Measurements from ENCODE around the gene TPD52L2.

TPD52L2 gene

DNA sequence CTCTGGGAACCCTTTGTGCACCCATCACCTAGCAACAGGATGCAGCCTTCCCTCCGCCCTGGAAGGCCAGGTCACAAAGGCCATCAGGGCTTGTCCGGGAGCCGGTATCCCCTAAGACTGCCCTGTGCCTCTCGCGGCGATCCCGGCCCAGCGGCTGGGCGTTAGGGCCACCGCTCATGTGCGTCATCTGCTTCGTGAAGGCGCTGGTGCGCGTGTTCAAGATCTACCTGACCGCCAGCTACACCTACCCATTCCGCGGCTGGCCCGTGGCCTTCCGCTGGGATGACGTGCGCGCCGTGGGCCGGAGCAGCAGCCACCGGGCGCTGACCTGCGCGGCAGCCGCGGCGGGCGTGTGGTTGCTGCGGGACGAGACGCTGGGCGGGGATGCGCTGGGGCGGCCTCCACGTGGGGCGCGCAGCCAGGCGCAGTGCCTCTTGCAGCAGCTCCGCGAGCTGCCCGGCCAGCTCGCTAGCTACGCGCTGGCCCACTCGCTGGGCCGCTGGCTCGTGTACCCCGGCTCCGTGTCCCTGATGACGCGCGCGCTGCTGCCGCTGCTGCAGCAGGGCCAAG is 3.6 kb upstream of the TPD52L2 start, which contains the start of gene ABHD16B:
Gene ABHD16B, plus strand, starts transcription at position 134 of the 570 bp plus-strand sequence. Its CDS starts 43 bp downstream, at position 177.
- ATAC-seq, result no peak
- no peak for TF ChIP-seq ESRRG (CRISPR knock-in tag; IDR thresholded peaks at IDR 0.05)
- TF ChIP-seq ZNF70 (CRISPR knock-in tag; IDR thresholded peaks at IDR 0.05), result no peak

DNA sequence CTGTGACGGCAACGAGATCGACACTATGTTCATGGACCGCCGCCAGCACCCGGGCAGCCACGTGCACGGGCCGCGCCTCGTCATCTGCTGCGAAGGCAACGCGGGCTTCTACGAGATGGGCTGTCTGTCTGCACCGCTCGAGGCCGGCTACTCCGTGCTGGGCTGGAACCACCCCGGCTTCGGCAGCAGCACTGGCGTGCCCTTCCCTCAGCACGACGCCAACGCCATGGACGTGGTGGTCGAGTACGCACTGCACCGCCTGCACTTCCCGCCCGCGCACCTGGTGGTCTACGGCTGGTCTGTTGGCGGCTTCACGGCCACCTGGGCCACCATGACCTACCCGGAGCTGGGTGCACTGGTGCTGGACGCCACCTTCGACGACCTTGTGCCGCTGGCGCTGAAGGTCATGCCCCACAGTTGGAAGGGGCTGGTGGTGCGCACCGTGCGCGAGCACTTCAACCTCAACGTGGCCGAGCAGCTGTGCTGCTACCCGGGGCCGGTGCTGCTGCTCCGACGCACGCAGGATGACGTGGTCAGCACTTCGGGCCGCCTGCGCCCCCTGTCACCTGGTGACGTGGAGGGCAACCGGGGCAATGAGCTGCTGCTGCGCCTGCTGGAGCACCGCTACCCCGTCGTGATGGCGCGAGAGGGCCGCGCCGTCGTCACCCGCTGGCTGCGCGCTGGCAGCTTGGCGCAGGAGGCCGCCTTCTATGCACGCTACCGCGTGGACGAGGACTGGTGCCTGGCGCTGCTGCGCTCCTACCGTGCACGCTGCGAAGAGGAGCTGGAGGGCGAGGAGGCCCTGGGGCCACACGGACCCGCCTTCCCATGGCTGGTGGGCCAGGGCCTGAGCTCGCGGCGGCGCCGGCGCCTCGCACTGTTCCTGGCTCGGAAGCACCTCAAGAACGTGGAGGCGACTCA is 2.8 kb upstream of the TPD52L2 start:
- TF ChIP-seq, protein P1, sequence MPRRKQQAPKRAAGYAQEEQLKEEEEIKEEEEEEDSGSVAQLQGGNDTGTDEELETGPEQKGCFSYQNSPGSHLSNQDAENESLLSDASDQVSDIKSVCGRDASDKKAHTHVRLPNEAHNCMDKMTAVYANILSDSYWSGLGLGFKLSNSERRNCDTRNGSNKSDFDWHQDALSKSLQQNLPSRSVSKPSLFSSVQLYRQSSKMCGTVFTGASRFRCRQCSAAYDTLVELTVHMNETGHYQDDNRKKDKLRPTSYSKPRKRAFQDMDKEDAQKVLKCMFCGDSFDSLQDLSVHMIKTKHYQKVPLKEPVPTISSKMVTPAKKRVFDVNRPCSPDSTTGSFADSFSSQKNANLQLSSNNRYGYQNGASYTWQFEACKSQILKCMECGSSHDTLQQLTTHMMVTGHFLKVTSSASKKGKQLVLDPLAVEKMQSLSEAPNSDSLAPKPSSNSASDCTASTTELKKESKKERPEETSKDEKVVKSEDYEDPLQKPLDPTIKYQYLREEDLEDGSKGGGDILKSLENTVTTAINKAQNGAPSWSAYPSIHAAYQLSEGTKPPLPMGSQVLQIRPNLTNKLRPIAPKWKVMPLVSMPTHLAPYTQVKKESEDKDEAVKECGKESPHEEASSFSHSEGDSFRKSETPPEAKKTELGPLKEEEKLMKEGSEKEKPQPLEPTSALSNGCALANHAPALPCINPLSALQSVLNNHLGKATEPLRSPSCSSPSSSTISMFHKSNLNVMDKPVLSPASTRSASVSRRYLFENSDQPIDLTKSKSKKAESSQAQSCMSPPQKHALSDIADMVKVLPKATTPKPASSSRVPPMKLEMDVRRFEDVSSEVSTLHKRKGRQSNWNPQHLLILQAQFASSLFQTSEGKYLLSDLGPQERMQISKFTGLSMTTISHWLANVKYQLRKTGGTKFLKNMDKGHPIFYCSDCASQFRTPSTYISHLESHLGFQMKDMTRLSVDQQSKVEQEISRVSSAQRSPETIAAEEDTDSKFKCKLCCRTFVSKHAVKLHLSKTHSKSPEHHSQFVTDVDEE (CRISPR knock-in tag; IDR thresholded peaks at IDR 0.05), result no peak
- TF ChIP-seq ZNF565 (CRISPR knock-in tag; conservative IDR thresholded peaks at IDR 0.05; ENCODE audit: low read depth) (no peak), ZNF70 (CRISPR knock-in tag; IDR thresholded peaks at IDR 0.05) (no peak)
- TF ChIP-seq, protein P2, sequence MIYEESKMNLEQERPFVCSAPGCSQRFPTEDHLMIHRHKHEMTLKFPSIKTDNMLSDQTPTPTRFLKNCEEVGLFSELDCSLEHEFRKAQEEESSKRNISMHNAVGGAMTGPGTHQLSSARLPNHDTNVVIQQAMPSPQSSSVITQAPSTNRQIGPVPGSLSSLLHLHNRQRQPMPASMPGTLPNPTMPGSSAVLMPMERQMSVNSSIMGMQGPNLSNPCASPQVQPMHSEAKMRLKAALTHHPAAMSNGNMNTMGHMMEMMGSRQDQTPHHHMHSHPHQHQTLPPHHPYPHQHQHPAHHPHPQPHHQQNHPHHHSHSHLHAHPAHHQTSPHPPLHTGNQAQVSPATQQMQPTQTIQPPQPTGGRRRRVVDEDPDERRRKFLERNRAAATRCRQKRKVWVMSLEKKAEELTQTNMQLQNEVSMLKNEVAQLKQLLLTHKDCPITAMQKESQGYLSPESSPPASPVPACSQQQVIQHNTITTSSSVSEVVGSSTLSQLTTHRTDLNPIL (CRISPR knock-in tag; IDR thresholded peaks at IDR 0.05; ENCODE audit: low read depth), result no peak

DNA sequence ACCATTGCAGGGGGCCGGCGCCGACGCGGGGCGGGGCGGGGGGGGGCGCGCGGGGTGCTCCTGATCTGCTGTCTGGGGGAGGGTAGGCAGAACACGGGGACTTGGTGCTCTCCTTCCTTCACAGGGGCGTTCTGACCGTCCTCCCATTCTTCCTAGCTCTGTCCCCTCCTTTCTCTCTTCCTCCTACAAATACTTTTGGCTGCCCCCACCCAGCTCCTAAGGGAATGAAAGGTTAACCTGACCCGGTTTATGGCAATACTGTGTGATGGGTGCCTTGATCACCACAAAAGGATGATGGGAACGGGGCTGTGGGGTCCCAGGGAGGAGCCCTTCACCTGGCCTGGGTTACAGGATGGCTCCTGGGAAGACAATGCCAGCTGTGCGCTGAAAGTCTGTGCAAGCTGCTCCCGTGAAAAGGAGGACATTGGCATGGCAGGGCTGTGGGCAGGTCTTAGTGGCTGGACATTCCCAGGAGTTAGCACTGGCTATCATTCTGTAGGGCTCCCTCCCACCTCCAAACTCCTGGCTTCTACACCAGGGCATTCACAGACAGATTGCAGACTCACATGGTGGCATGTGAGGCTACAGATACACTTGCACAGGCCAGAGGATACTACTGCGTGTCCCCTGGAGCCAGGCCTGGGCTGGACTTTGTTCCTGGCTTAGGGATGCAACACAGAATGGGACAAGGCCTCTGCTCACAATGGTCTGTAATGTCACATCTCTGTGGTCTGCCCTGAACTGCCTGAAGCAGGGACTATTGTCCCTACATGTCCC is 1.9 kb upstream of the TPD52L2 start:
- ATAC-seq, result no peak
- TF ChIP-seq GLIS3 (CRISPR knock-in tag; IDR thresholded peaks at IDR 0.05), result no peak
- TF ChIP-seq, protein P1 (CRISPR knock-in tag; IDR thresholded peaks at IDR 0.05), result no peak
- TF ChIP-seq RARB (CRISPR knock-in tag; IDR thresholded peaks at IDR 0.05), result no peak
- TF ChIP-seq ZNF565 (CRISPR knock-in tag; conservative IDR thresholded peaks at IDR 0.05; ENCODE audit: low read depth), result no peak
- TF ChIP-seq BACH2 (CRISPR knock-in tag; IDR thresholded peaks at IDR 0.05; ENCODE audit: borderline replicate concordance), result no peak
- no peak for TF ChIP-seq ESRRG (CRISPR knock-in tag; IDR thresholded peaks at IDR 0.05)
- TF ChIP-seq SNAI2 (CRISPR knock-in tag; IDR thresholded peaks at IDR 0.05), result no peak

More for the DNA sequence above, 2.8 kb upstream of the TPD52L2 start:
- no peak for ATAC-seq

DNA sequence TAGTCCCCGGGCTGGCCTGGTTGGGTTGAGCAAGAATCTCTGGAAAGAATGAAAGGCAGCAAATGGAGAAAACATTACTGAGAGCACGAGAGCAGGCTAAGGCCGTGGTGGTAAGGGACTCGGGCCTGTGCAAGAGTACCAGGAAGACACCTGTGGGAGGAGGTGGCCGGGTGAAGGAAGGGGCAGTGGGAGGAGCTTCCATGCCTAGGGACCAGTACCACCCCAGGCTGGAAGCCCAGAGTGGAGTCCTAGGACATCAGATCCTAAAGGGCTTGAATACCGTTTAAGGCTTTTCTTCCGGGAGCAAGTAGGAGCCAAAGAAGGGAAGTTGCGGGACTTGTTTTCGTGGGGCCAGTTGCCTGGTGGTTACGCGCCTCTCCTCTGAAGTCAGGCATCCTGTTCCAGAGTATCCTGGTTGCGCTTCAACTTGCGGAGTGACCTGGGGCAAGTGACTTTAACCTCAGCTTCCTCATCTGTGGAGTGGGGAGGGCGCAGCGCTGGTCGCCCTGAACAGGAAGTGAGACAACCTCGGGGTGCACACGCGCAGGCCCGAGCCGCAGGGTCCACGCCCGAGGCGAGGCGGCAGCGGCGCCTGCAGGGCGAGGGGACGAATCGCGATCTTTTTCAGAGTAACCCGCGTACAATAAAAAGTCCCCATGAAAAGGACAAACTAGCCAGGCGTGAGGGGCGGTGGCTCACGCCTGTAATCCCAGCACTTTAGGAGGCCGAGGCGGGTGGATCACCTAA is 1.1 kb upstream of the TPD52L2 start:
- TF ChIP-seq ESRRG (CRISPR knock-in tag; IDR thresholded peaks at IDR 0.05), result no peak
- no peak for TF ChIP-seq ZC3H10 (CRISPR knock-in tag; IDR thresholded peaks at IDR 0.05)
- no peak for TF ChIP-seq ZNF8 (CRISPR knock-in tag; IDR thresholded peaks at IDR 0.05)
- peak; percentile 70 for ATAC-seq

DNA sequence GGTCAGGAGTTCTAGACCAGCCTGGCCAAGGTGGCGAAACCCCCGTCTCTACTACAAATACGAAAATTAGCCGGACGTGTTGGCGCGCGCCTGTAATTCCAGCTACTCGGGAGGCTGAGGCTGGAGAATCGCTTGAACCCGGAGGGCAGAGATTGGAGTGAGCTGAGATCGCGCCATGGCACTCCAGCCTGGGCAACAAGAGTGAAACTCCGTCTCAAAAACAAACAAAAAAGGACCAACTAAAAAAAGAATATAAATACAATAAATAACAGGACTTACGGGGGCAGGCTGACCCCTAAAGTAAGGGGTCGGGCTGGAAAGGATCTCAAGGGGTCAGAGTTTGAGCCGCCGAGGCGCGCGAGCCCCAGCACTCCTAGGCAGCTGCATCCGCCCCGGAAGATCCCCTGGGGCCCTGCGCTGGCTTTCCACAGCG is 509 bp upstream of the TPD52L2 start:
- no peak for ATAC-seq
- TF ChIP-seq, protein P3, sequence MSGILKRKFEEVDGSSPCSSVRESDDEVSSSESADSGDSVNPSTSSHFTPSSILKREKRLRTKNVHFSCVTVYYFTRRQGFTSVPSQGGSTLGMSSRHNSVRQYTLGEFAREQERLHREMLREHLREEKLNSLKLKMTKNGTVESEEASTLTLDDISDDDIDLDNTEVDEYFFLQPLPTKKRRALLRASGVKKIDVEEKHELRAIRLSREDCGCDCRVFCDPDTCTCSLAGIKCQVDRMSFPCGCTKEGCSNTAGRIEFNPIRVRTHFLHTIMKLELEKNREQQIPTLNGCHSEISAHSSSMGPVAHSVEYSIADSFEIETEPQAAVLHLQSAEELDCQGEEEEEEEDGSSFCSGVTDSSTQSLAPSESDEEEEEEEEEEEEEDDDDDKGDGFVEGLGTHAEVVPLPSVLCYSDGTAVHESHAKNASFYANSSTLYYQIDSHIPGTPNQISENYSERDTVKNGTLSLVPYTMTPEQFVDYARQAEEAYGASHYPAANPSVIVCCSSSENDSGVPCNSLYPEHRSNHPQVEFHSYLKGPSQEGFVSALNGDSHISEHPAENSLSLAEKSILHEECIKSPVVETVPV (CRISPR knock-in tag; IDR thresholded peaks at IDR 0.05), result no peak
- TF ChIP-seq, protein P4, sequence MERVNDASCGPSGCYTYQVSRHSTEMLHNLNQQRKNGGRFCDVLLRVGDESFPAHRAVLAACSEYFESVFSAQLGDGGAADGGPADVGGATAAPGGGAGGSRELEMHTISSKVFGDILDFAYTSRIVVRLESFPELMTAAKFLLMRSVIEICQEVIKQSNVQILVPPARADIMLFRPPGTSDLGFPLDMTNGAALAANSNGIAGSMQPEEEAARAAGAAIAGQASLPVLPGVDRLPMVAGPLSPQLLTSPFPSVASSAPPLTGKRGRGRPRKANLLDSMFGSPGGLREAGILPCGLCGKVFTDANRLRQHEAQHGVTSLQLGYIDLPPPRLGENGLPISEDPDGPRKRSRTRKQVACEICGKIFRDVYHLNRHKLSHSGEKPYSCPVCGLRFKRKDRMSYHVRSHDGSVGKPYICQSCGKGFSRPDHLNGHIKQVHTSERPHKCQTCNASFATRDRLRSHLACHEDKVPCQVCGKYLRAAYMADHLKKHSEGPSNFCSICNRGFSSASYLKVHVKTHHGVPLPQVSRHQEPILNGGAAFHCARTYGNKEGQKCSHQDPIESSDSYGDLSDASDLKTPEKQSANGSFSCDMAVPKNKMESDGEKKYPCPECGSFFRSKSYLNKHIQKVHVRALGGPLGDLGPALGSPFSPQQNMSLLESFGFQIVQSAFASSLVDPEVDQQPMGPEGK (CRISPR knock-in tag; IDR thresholded peaks at IDR 0.05; ENCODE audit: borderline replicate concordance), result no peak
- TF ChIP-seq ZNF8 (CRISPR knock-in tag; IDR thresholded peaks at IDR 0.05) (no peak), BACH2 (CRISPR knock-in tag; IDR thresholded peaks at IDR 0.05; ENCODE audit: borderline replicate concordance) (no peak), TCF4 (CRISPR knock-in tag; IDR thresholded peaks at IDR 0.05; ENCODE audit: borderline replicate concordance) (no peak), GLIS3 (CRISPR knock-in tag; IDR thresholded peaks at IDR 0.05) (0 out of 2 replicates have a peak, but pooled peaks have one; percentile 15), ZNF70 (CRISPR knock-in tag; IDR thresholded peaks at IDR 0.05) (no peak), PPARA (CRISPR knock-in tag; IDR thresholded peaks at IDR 0.05; ENCODE audit: borderline replicate concordance) (no peak), TOX (CRISPR knock-in tag; IDR thresholded peaks at IDR 0.05; ENCODE audit: borderline replicate concordance) (no peak)

All from SK-N-SH treated with all-trans-retinoic acid at 6 μM for 48 hours (cell line).